Iris pigment epithelial cell (primary cell): ENCODE results near the gene OR2F1.

ENCODE experiments used
- DNase-seq: peaks from one replicate; pipeline ENCODE4 v3.0.0-alpha.2; 2011; ENCODE audit warnings: low read depth

OR2F1 gene

GRCh38 chr7:143954135-143954534, 509 bp upstream of the OR2F1 start:
- peak; percentile 51 for DNase-seq

DNA sequence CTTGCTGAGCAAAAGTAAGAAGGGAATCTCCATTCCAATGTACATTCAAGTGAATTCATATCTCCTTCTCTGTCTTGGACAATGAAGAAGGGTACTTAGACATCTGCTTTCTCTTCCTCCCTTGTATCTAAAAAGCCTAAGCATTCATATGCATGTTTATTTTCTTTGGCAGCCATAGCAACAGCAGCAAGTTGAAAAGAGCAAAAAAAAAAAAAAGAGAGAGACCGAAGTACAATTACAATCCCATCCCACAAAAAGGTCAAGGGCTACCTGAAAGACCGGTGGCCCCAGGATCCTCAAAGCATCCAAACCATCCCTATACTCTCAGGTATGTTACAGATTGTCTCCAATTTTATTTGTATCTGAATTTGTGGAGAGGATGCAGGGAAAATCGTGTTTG, 4.1 kb downstream of the OR2F1 start:
- DNase-seq: peak; percentile 74

GRCh38 chr7:143960813-143961610, 6.4 kb downstream of the OR2F1 start:
- peak; percentile 43 for DNase-seq

GRCh38 chr7:143965280-143965679, 10.6 kb downstream of the OR2F1 start:
- DNase-seq: peak; percentile 49

GRCh38 chr7:143967398-143967797, 12.8 kb downstream of the OR2F1 start:
- no peak for DNase-seq

DNA sequence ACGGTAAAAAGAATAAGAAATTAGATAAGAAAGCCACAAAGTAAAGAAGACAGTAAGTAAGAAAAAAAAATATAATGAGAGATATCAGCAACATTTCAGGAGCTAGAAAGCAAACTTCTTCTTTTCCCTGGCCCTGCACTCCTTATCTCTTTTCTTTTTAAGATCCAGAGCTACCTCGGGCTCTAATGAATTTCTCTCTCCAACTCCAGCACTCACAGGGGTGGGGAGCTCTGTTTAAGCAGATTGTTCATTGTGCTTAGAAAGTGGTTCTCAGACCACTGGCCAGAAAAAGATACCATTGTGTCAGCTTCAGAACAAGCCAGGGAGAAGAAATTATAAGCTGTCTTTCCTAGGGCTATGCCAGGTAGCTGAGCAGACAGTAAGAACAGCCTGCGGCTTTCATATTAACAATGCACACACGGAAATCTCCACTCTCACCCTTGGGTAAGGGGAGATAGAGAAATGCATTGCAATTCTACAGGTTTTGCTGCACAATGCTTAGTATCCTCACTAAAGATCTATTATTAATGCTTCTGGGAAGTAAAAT, 19.3 kb downstream of the OR2F1 start:
- no peak for DNase-seq

DNA sequence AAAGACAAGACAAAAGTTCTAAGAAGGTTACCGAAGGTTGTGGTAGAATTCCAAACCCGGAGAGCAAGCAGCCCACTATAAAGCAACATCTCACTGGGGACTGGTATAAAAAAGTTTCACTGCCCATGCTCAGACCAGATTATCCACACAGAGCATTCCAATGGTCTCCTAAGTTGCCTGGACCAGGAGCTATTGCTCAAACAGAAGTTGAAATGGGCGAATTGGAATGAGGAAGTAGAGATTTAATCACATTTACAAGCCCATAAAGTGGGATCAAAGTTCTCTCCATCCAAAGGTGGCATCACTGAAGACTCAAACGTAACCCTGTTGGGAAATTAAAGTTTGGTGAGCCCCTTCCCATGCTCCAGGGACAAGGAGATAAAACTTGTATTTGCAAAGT, 19.8 kb downstream of the OR2F1 start:
- peak; percentile 35 for DNase-seq

GRCh38 chr7:143975617-143976016, 21.0 kb downstream of the OR2F1 start:
- peak; percentile 26 for DNase-seq

DNA sequence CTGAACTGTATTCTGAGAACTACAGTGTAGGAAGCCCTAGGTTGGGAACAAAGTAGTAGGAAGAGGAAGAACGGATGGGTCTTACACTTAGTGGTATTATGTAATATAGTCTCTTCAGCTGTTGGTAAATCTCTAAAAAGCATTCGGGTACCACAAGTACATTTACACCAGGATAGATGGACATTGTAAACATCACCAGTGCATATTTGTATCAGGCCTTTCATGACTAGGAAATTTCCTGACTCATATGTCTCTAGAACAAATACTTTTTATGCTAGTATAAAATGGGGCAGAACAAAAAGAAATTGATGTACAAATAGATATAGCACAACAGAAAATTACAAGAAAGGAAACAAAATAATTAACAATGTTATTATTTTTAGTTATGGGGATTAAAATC, 23.9 kb downstream of the OR2F1 start:
- DNase-seq: peak; percentile 79

GRCh38 chr7:143979359-143979758, 24.7 kb downstream of the OR2F1 start:
- DNase-seq: peak; percentile 81

DNA sequence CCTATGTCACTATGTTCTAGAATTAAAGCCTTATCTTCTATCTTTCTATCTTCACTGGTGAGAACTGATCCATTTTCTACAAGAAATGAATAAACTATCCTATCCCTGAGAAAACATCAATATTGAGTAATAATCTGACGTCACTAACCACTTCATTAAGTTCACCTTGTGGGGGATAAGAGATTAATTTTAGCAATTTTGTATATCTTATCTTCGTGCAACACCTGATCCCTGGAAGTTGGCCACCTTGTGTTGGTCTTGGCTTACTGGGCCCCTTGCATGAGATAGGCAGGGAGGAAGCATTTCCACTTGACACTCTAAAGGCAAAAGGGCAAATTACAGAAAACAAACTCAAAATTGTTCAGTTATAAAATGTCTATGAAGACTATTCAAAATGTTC, 25.4 kb downstream of the OR2F1 start:
- DNase-seq: peak; percentile 38

- no peak for DNase-seq
These were observed 26.3 kb downstream of the OR2F1 start for GRCh38 chr7:143980746-143981510.

DNA sequence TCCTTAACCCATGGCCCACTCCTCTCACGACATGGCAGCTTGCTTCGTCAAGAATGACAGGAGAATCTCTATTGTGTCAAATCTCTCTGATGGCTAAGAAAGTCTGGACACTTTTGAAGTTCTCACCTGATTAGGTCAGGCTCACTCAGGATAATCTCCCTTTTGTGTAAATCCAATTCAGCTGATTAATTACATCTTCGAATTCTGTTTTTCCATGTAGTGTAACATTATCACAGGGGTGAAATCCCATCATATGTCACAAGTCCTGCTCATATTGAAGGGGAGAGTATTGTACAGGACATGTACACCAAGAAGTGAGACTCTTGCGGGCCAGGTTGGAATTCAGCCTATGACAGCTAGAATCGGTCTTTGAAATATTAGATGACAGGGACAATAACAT, 29.3 kb downstream of the OR2F1 start:
- no peak for DNase-seq

GRCh38 chr7:143987513-143987912, 32.9 kb downstream of the OR2F1 start:
- no peak for DNase-seq

GRCh38 chr7:143988976-143989745, 34.5 kb downstream of the OR2F1 start:
- DNase-seq: peak; percentile 46

DNA sequence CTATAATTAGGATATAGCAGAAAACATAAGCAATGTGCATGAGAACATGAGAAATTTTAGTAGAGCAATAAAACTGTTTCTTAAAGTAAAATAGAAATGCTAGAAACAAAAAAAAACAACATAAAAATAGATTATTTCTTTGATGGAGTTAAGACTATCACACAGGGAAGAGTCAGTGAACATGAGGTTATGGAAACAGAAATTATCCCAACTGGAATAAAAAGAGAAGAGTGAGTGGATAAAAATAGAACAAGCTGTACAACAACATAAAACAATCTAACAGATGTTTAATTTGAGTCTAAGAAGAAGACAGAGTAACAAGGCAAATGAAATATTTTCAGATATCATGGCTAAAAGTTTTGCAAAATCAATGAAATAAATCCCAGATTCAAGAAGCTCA, 38.0 kb downstream of the OR2F1 start:
- DNase-seq: no peak

DNA sequence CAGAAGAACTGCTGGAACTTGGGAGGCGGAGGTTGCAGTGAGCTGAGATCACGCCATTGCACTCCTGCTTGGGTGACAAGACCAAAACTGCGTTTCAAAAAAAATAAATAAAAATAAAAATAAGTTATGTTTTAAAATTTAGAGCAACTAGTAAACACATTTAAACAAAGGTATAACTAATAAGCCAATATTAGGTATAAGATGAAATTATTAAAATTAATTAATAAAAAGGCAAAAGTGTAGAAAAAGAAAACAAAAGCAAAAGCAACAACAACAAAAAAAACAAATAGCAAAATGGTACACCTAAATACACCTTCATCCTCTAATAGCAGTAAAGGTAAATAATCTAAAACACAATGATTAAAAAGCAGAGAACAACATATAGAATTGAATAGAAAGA, 39.3 kb downstream of the OR2F1 start:
- no peak for DNase-seq

DNA sequence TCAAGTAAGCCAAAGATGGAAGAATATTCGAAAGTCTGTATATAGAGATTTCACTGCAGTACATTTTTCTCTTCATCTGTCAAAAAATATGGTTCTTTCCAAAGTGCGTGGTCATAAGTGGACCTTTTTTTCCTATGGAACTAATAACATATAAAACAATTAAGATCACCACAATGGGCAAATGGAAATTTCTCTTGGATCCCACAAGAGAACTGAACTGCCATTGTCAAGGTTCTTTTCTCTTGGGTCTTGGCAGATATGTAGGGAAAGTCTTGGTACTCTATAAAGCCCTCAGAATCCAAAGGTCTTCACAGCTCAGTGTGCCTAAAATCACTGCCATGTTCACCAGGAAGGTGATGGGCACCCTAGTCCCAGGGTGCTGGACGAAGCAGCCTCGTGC, 45.4 kb downstream of the OR2F1 start, which contains the start of gene OR6B1:
Gene OR6B1, plus strand, starts transcription at position 301 of the 400 bp plus-strand sequence. CDS start 3,677 bp downstream, outside the sequence.
- DNase-seq: no peak

GRCh38 chr7:144001543-144001942, 46.9 kb downstream of the OR2F1 start:
- peak; percentile 53 for DNase-seq

GRCh38 chr7:144004703-144005102, 50.1 kb downstream of the OR2F1 start:
- DNase-seq: no peak

- no peak for DNase-seq
These were observed 51.5 kb downstream of the OR2F1 start for GRCh38 chr7:144006029-144006691.

DNA sequence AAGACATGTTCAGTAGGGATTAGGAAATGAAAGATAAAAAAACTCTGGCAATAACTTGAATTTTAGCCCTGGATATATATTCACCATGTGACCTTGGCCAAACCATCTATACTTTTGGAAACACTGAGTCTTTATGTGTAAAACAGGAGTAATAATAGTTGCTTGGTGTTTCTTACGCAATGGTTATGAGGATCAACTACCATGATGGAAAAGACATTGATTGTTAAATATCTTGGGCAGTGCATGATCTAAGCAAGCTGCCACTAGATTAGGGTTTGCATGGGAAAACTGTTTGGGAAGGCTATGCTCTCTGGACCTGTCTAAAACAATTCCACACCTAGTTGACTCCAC, 52.0 kb downstream of the OR2F1 start:
- DNase-seq: no peak
